HPDE6-E6E7 (cell line): Measurements from ENCODE around the gene SUGCT.

ENCODE experiments used
- DNase-seq: peaks from one replicate; pipeline ENCODE4 v3.0.0; 2011; ENCODE audit warnings: missing footprints; ENCODE audit errors: extremely low spot score

SUGCT gene

DNA sequence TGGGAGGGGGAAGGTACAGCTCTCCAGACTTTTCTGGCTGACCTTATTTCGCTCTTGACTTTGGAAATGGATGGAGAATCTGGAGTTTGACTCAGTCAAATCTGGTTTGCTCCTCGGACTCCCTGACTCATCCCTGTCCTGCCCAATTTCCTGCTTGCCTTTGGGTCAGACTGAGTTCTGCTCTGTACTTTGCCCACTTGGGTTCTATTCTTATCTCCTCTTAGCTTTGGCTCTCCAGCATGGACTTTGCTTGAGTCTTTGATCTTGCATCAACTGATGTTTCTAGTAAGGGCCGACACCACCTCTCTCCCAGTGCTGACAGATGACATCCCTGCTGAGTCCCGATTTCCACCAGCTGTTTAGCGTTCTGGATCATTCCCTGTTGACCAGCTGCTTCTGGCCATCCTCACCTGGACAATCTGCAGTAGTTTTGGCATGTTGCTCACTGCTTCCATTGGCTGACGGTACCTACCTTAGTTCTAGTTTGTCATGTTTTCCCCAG lies 335.3 kb downstream of the SUGCT start:
- DNase-seq = no peak

GRCh38 chr7:40470817-40471216 lies 336.0 kb downstream of the SUGCT start:
- no peak for DNase-seq

DNA sequence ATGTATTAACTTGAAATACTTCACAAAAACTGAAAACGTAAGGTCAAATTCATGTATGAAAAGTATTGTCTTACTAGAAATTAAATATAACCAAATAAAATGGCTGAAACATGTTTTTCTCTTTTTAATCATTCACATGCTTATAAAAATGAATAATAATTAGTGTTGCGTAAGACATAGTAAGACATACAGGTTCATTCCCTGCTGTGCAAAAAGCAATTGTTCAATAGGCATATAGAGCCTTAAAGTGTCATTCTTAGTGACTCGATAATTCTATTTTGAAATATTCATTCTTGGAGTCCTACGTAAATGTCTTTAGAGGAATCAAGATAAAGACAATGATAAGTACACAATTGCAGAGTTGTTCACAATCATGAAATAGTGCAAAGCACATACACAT lies 337.1 kb downstream of the SUGCT start:
- no peak for DNase-seq

DNA sequence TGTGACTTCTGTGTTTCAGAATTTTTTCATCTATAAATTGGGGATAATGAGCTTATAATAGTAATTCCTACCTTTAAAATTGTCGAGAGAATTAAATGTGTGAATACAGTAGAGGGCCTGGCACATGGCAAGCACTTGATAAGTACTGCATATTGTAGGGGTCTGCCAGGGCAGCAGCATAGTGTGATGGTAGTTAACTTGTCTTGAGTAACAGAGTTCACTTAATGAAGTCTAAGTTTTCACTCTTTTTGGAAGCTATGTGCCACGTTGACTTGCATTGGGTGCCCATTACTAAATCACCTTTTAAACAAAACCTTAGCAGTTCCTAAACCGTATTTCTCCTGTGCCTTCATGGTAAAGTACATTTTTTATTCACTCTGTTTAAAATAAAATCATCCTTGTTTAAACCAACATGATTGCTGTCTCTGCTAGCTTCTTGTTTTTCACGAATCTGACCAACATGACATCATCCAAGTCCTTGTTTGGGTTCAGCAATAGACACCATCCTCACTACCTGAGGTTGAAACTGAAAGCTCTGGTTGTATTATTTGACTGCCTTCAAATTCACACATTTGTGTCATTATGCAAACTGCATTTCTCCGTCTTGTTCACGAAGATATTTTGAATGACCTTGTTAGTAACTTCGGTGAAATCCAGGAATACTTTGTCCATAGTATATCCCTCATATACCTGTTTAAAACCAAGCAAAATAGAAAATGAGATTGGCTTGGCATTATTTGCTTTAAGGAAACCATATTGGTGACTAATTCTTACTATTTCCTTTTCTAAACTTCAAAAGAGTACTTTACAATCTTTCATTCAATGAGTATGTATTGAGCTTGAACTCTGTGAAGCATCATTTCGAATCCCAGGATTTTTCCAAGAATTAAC lies 340.2 kb downstream of the SUGCT start:
- DNase-seq = no peak

DNA sequence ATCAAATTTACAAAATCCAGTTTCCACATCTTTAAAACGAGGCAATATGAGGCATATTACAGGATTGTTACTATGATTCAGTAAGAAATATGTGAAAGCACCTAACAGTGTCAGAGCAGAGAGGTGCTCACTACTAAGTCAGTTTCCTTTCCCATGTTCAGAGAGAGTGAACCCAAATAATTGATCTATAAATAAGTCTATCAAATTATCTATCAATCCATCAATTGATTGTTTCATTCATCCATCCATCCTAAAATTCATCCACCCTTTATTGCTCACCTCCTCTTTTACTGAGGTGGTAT lies 340.8 kb downstream of the SUGCT start:
- DNase-seq = no peak

DNA sequence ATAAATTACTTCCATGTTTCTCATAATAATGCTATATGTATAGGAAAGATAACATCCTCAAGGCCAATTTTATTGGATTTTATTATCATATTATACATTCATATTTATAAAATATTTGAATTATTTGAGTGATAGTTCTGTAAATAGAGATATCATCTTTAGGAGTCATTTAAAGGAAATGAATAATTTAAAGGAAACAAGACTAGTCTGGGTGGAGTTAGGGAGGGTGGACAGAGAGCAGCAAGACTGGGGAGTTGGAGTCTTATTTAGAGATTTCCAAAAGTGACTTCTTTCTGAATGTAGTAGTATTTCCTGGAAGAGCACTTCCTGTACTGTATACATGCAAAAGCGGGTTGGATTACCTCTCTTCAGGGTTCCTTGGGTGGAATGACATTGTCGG lies 342.3 kb downstream of the SUGCT start:
- no peak for DNase-seq

DNA sequence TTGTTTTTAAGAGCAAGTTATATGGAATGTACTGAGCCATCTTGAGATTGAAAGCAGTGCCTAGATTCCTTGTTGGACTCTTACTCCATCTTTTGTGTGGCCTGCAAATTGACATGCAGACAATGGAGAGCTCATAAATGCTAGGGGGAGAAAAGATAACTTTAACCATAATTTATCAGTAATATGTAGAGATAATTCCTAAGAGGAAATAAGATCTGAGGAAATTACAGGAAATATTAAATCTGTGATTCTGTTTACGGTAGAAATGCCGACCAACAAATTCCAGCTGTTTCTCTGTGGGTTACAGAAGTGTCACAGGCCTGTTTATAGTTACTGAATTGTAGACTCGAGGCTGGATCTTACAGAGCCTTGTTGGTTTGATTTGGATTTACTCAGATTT lies 348.0 kb downstream of the SUGCT start:
- DNase-seq = no peak

GRCh38 chr7:40483630-40484029 lies 348.8 kb downstream of the SUGCT start:
- DNase-seq = no peak

- DNase-seq = no peak
Observed at GRCh38 chr7:40489844-40490602, 355.2 kb downstream of the SUGCT start.

DNA sequence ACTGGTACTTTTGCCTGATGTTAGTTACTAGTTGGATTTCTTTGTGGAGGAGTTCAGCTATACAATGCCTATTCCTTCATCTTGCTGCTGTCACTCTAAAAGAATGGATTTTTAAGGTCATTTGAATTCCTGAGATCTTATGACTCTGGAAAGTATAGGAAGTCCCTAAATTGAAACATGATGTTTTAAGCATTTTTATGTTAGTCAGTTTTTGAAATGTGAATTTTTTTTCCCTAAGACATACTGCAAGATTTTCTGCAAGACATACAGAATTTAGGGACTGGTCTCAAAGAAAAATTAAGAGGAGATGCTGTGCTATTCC lies 355.8 kb downstream of the SUGCT start:
- DNase-seq = no peak

DNA sequence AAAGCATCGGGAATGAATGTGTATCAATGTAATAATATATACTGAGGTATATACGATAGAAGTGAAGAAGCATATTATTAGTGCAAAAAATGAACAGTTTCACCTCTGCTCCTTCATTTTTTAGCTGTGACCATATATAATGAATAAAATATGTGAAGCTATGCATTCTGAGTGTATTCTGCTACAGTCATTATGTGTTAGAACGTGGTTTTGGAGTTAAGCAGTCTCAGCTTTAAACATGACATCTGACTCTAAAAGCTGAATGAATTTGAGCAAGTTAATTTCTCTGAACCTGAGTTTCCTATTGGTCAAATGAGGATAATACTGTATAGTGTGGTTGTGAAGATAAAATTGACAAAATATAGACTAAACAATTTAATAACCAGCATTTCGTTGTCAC lies 358.1 kb downstream of the SUGCT start:
- DNase-seq = no peak

DNA sequence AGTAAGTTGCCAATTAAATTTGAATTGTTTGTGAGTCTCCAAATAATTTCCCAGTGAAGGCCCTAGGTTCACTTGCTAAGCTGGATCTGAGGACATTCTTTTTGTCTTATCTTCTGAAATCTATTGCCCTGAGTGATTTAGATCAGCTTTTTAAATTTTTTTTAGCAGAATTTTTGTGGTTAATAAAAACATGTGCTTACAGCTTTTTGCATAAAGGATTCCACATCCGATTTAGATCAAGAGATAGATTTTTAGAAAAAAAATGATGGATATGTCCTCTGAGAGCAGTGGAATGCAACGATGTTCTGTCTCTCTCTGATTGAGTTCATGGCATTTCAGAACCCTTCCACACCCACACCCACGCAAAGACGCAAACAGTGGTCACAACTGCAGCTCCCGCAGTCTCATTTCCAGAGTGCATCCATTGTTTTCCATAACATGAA lies 358.8 kb downstream of the SUGCT start:
- DNase-seq = no peak

- no peak for DNase-seq
Observed at GRCh38 chr7:40498924-40499510, 364.2 kb downstream of the SUGCT start.

DNA sequence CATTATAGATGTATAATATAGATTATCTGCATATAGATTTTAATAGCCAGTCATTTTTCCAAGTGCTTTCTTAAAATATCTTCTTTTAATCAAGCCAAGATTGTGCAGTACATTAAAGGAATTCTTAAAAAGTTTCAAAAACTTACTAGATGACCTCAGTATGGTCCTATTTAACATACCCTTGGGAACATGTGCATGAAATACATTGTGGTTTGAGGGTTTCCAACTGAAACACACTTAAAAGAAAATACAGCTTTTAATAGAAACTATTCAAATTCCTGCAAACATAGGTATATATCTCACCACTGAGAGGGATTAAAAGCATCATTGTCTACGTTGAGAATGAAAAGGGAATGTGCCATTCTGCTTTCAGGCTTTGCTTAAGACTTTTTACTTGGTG lies 364.9 kb downstream of the SUGCT start:
- DNase-seq = no peak

DNA sequence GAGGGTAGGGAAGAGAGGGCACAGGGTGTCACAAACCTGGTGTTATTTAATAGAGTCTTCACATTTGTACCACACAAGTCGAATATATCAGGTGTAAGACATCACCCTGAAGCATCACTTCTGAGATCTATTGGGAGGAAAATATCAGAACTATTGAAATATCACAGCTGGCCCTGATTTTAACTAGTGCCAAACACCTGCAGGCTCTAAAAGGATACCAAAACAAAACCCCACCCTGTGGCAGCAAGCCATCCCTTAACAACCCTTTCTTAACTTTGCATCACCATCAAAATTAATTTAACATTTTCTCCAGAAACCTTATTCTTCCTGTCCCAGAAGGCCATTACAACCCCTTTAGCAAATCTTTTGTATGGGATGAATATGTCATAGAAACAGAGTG lies 365.4 kb downstream of the SUGCT start:
- DNase-seq = no peak

GRCh38 chr7:40502359-40502758 lies 367.6 kb downstream of the SUGCT start:
- DNase-seq = no peak

DNA sequence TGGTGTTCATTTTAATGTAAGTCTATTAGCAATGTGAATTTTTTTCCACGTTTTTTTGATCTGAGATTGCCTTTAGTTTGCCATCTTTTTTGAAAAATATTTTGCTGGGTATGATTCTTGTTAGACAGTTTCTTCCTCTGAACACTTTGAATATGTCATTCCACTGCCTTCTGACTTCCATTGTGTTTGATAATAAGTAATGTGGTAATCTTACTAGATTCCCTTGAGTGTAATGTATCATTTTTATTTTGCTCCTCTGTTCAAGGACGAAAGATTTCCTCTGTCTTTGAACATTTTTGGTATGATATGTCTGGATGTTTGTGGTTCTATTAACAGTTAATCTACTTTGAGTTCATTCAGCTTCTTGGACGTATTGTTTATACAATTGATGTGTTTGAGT lies 371.4 kb downstream of the SUGCT start:
- no peak for DNase-seq

DNA sequence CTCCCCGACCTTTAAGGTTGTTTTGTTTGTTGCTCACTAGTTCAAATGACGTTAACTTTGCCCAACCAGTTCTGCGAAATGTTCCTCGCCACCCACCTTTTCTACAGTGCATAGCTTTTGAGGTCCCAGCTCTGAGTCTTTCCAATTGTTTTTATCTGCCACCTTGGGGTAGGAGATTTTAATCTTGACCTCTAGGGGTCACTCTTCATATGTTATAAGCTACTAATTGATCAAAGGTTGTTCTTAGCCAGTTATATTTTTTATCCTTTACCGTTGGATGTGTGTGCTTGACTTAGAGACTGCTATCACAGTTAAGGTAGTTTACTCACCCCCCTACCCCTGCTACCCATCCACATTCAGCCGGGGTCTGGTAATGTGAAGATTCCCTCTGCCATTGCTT lies 372.4 kb downstream of the SUGCT start:
- no peak for DNase-seq

DNA sequence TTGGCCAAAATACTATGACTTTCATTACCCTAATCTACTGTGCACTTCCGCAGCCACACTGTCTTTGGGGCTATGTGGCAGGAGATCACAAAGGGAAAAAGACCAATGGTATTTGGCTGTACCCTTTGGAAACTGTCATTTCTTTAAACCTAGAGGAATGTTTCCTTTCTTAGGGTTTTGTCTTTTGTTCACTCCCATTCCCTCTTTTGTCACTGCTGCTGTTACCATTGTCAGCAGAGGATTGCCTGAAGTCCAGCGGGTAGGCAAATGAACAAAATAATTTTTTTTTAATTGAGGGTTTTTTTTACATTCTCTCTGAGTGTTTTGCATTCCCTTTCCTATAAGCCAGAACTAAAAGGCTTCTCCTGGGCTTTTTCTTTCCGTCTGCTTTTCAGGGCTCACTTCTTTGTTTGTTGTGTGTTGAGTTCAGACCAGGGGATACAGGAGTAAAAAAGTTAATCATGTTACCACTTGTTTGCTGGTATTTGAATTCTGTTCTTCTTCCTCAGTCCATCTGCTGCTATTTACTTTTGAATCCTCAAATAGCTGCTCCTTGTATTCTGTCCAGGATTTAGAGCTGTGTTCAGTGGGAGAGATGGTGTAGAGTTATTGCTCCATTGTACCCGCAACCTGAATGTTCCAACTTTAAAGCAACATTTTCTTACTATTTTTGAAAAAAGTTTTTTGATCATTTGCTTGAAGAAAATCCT lies 374.6 kb downstream of the SUGCT start:
- no peak for DNase-seq

DNA sequence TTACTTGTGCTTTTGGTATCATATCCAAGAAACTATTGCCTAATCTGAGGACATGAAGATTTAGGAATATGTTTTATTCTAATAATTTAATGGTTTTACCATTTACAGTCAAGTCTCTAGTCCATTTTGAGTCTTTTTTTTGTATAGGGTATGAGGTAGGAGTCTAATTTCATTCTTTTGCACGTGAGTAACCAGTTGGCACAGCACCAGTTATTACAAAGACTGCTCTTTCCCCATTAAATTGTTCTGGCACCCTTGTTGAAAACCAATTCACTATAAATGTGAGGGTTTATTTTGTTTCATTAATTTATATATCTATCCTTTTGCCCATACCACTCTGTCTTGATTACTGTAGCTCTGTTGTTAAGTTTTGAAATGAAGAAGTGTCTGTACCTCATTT lies 381.6 kb downstream of the SUGCT start:
- no peak for DNase-seq

- no peak for DNase-seq
Observed at GRCh38 chr7:40519009-40519408, 384.2 kb downstream of the SUGCT start.
